HG03045 (cell line): ENCODE data around the gene PUDP.
"Not testable (repeated sequence)": the region's sequence is repeated elsewhere in the genome, so short reads cannot be mapped to it uniquely, and the experiment has no call there.

Experiments
- ATAC-seq: cut with Tn5 transposase; IDR thresholded peaks from one replicate; pipeline ENCODE4 v1.9.1; 2021; ENCODE audit warnings: mild to moderate bottlenecking, moderate library complexity; ENCODE audit not compliant: unreplicated experiment

PUDP gene

DNA sequence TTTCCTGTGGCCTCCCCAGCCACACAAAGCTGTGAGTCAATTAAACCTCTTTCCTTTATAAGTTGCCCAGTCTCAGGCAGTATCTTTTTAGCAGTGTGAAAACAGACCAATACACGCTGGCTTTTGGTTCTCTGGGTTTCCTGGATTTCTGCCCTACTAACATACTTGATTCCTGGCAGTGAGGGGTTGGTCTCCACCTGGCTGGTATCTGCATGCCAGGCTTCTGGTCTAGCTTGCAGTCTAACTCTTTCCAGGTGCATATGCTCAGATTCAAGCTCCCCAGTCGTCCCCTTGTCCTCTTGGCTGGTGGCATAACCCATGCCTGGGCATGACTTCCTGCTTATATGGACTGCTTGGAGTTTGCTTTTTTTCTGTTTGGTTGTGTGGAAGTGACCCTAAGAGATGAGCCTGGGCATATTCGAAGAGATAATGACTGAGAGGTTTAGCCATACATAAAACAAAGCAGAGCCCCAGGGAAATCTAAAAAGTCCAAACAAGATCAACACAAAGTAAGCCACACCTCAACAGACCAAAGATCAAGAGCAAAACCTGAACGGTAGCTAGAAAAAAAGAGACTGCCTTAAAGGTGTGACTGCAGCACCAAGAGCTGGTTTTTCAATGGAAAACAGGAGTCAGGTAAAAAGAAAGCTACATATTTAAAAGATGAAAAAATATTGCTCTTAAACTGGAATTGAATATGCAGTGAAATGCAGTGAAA lies 102.6 kb downstream of the PUDP start:
- ATAC-seq: no peak

DNA sequence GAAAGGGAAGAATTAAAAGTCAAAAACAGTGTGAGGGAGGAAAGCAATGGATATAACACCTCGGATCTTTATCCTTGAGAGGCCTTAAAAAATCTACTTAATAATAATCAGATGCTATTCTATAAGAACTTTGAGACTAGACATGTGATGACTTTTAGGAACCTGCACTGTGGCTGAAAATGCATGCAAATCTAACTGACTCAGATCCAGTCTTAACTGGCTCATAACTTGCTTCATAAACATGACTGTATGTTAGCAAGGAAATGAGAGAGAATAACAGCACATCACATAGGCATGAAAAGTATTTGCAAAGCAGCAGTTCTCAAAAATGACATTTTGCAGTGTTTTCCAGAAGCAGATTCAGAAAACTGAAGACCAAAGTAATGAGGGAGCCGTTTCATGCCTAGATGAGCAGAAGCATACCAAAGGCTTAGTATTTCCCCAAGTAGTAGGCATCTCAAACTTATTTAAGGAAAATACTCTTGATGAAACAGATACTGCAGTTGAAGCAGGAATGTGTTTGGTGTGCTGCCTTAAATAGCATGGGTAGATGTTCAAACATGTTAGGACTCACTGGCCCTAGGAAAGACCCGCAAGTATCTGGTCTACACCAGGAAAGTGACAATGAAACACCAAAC lies 104.0 kb downstream of the PUDP start:
- not testable (repeated sequence) for ATAC-seq

DNA sequence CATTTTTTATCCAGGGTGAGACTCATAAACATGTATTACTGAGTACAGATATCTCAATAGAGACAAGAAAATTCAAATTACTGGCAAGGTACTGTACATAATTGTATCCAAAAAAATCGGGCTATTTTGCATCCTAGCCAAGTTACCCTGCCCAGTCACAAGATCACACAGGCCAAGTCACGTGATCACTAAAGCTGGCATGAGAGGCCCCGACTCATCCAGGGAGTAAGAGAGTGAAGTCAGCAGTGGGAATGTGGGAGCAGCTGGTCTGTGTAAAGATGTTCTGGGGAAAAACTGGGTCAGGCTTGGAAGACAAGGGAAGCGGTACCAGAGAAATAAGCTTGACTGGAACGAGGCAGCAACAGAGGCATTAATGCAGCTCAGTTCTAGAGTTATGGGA lies 119.7 kb downstream of the PUDP start:
- no peak for ATAC-seq

DNA sequence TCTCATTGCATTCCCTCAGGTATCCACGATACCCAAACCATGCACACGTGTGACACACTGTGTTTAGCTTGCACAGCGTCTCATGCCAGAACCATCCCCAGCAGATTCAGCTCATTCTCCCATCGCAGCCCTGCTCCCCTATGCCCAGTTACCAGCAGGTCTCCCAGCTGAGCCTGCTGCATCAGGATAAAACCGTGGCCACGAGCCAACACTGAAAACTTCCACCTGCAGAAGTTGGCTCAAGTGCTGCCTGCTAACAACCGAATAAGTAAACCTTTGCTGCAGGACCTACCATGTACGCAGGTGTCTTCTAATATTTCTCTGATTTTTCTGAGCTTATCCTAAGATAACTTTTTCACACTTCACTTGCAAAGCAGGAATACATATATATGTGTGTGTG lies 120.9 kb downstream of the PUDP start:
- ATAC-seq: no peak

DNA sequence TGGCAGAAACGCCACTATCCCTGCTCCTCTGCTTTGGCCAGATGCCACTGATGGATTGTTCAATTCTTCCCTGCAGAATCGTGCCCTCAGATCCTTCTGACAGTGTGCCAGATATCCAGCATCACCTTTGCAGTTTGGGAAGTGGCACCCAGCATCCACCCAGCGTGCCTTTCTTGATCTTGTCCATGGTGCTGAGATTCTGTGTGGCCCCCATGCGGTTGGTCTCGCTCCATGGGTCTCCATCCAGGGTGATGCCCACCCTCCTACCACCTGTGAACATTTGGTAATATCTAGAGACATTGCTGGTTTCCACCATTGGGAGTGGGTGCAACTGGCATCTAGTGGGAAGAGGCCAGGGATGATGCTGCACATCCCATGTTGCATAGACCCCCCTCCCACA lies 121.6 kb downstream of the PUDP start:
- ATAC-seq: not testable (repeated sequence)

DNA sequence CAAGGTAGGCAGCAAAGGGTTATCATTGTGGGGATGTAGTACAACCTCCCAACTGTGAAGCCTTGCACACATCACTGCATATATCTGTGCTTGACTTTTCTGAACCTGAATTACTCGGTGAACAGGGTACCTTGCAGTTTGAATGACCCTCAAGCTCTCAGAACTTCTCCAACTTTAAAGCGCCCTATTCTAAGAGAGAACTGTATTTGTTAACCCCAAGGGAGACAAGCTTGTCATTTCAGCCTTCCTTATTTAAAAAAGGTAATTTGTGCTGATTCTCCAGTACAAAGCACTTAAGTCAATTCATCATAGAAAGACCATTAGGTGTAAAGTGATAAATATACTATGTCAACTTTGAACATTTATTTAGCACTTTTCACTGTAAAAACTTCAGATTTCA lies 122.5 kb downstream of the PUDP start:
- ATAC-seq: no peak

DNA sequence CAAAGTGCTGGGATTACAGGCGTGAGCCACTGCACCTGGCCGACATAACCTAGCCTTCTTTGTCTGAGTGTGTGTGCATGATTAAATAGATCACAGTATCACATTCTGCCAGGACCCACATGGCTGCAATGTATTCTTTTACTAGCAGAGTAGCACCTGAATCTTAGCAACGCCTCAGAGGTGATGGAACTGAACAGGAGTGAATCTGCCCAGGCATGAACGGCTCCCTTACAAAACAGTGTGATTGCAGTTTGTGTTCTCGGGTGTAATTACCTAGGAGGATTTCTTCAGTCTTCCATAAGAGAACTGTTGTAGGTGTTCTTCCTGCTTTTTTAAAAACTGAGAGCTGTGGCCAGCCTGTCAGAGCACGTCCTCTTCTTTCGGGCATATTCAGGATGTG lies 123.1 kb downstream of the PUDP start:
- ATAC-seq: no peak

DNA sequence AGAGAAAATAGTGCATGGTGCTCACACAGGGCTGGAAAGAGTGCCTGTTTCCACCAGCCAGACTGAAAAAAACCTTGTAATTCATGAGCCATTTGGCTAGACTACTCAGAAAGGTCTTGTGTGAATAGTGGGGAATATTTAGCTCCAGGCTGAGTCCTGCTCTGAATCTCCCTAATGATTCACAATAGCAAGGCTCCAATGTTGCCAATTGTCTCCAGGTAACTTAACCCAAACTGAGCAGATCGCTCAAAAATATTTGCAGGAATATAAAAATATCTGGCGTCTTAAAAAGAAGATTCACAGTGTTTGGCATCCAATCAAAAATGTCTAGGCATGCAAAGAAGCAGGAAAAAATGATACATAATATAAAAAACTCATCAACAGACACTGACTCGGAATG lies 125.0 kb downstream of the PUDP start:
- not testable (repeated sequence) for ATAC-seq

DNA sequence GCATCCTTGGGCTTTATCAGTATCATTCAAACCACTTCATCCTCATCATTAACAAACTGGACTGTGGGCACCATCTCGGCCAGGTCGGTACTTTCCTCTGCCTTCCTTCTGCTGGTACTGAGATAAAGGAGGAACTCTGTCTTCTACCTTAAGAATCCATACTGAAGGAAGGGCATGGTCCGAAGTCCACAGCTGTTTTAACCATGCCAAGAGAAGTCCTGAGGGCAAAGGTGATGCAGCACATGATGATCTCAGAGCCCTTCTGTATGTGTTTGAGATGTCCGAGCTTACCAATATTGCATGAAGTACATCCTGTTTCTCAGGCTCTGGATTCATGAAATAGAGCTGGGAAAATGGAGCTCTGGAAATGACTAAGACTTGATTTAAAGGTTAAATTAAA lies 126.0 kb downstream of the PUDP start:
- ATAC-seq: no peak

DNA sequence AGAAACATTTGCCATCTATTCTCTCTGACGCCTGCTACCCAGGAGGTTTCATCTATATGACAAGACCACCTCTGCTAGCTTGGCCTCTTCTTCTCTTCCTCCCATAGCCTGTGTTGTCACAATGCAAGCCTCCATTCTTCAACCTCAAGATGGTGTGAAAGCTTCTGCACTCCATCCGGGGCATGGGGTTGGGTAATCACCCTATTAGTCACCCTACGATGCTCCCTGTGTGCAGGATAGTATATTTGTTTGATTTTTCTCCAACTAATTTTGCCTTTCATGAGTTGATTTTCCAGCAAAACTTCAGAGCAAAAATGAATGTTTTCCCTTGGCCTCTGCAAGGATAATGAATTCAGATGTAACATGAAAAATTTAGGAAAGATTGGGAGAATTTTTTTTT lies 128.4 kb downstream of the PUDP start:
- no peak for ATAC-seq

DNA sequence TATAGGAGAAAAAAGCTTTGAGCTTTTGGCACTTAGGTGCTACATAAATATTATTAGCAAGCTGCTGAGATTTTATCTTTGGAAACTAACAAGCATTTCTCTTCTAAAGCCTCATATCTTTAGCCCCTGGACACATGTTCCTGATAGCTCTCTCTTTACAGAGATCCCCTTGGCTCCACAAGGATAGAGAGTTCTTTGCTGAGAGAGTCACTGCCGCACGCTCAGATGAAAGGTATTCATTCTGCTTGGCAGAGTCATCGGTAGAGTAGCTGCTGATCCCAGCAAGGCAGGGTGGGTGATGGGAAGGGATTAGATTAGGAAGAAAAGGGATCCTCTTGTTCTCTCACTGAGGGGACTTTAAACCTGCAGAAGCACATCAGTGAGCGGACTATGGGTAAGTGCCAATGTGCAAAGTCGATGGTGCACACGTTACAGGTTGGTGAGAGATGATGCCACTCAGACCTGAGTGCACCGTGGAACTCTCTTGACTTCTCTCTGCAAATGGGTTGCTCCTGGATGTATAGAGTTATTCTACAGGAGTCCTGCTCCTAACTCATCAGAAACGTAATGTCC lies 135.6 kb downstream of the PUDP start:
- ATAC-seq: not testable (repeated sequence)

DNA sequence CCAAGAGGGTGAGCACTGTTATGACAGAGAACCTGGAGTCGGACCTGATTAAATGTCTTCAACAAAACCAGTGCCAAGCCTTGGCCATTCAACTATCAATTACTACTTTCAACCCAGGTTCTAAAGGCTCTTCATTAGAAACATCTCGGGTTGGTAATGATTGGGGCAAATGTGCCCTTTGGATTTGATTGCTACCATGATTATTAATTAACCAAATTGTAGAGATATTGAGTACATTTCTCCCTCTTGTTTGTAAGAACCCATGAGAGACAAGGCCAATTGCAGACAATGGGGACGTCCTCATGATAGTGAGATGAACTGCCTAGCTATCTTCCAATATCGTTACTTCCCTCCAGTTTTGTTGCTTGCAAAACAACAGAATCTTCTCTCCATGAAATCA lies 137.1 kb downstream of the PUDP start:
- ATAC-seq: not testable (repeated sequence)

DNA sequence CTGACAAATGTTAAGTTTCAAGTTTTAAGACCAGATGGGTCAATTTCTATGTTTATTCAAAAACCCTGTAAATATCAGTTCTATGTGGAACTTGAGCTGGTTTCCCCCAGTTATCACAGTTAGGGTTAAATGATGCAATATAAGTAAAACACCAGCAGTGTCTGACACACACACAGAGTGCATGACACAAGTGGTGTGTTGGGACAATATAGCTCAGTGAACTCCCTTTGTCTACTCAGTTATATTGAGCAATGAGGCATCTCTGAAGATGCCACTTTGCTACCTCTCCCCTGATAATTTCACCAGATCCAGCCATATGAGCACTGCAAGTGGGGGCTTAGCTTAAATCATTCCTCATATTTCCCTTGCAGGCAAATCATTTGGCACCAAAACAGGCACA lies 140.6 kb downstream of the PUDP start:
- ATAC-seq: not testable (repeated sequence)
